ENCODE data around the gene TBC1D10A.

- TF ChIP-seq POLR2A (IDR thresholded peaks at IDR 0.05; ENCODE audit: low read length) (peak; percentile 48), GATA1 (IDR thresholded peaks at IDR 0.05; ENCODE audit: low read depth, low read length) (no peak)
Observed at GRCh38 chr22:30326706-30327362, at the start of gene TBC1D10A.
